H1 (cell line): Measurements from ENCODE around the gene TNP2. TPM values are rescaled to one million over a fixed set of nuclear protein-coding genes. Genes with fewer than 3 reads are reported as not detected.

ENCODE experiments used
- SRF ChIP-seq: IDR thresholded peaks from 2 replicates; pipeline ENCODE4 v1.6.1; 2011; ENCODE audit warnings: mild to moderate bottlenecking, low read depth, low read length, moderate library complexity
- TCF12 ChIP-seq: IDR thresholded peaks from 2 replicates; pipeline ENCODE4 v1.6.1; 2011; ENCODE audit warnings: low read depth, mild to moderate bottlenecking, low read length
- polyA plus RNA-seq, 7 experiments: library from polyadenylated mRNA; depleted of rRNA in 3 of 7; stranded (reverse) in 5 of 7; unstranded in 2 of 7; fragments of >200 nt in 5 of 7; fragments of 200-250 nt in 2 of 7; gene quantifications; 1 replicate in 5 of 7; 2 replicates in 1 of 7; 4 replicates in 1 of 7; pipeline versions ENCODE4 v1.2.1 to v1.2.3, GENCODE V29; 2011 to 2013; ENCODE audit warnings: missing spikeins in 2 of 7, mixed read lengths in 2 of 7
- total RNA-seq: library from RNA; stranded (reverse); fragmentation: NEBNext Ultra II Directional; extraction: Animal tissue kit (Norgen Biotek cat#: 25700); gene quantifications from 2 replicates; pipeline ENCODE4 v1.2.1, GENCODE V29; 2021

TNP2 gene
- total and polyA plus RNA-seq, 2 of the 8 experiments (the other 6 are each of a cell fraction or from before 2014, with no cell fraction given): not detected

DNA sequence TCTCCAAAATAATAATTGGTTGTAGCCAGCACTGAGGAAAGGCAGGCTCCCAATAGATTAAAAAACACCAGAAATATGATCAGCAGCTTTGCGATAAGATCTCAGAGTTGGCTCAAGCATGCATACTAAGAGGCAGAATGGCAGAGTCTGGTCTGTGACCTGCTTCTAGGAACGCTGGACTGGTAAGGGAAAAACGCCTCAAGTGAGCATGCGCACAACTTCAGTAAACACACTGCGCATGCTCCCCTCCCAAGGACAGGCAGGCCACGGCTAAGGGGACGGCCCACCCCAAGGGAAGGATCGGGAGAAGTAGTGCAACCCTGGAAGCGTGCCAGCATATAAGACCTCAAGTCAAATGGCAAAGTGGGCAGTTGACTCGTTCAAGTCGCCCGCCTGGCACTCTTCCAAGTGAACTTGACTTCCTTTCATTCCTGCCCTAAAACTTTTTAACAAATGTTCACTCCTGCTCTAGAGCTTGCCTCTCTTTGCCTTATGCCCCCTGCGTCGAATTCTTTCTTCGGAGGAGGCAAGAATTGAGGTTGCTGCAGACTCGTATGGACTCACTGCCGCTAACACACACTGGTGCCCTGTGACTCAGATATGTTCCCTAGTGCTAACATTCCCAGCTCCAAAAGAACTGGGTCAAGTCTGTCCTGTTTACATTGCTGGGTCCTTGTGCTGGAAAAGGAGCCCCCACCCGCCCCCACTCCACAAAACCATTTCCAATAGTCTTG lies 34.4 kb upstream of the TNP2 start (continued):
- no peak for TF ChIP-seq TCF12
- TF ChIP-seq SRF: no peak
